Thyroid gland (tissue), 4 donors: ENCODE results near the gene MYLK3. TPM values are rescaled to one million over a fixed set of nuclear protein-coding genes. Genes with fewer than 3 reads are reported as not detected.
A peak's percentile ranks its signal among the peaks of the same experiment; 100 is the strongest.

ENCODE experiments used
- DNase-seq, 2 donors: peaks; one replicate each; pipeline ENCODE4 v3.0.0-alpha.2; 2019
- H3K27ac ChIP-seq, 3 donors: fragments of 200-600 bp; sonication (generic); 1 replicate in 2 of 3; 2 replicates in 1 of 3; pipeline ENCODE4 v1.5.1; 2016 to 2019; ENCODE audit warnings: mild to moderate bottlenecking in 1 of 3, moderate library complexity in 1 of 3
- H3K27me3 ChIP-seq: fragments of 200-600 bp; sonication (generic); one replicate; pipeline ENCODE4 v1.5.1; 2019
- H3K36me3 ChIP-seq, 2 donors: fragments of 200-600 bp; sonication (generic); one replicate each; pipeline ENCODE4 v1.5.1; 2016 to 2019
- H3K4me1 ChIP-seq, 2 donors: fragments of 200-600 bp; sonication (generic); one replicate each; pipeline ENCODE4 v1.5.1; 2017 to 2019
- H3K4me3 ChIP-seq, 3 donors: fragments of 200-600 bp; sonication (generic); replicated peaks in 1 of 3; 1 replicate in 2 of 3; 2 replicates in 1 of 3; pipeline ENCODE4 v1.5.1; 2016; ENCODE audit warnings: mild to moderate bottlenecking in 1 of 3
- H3K9me3 ChIP-seq: fragments of 200-600 bp; sonication (generic); one replicate; pipeline ENCODE4 v1.5.1; 2017
- POLR2A ChIP-seq, 2 donors: fragments of 450-650 bp; IDR thresholded peaks; one replicate each; pipeline ENCODE4 v1.6.1; 2017; ENCODE audit warnings: antibody characterized with exemption in 2 of 2, mild to moderate bottlenecking in 2 of 2, moderate library complexity in 1 of 2
- WGBS, 2 donors: methylation state at CpG; one replicate each; pipeline ENCODE4 v1.1.5; 2017; 5-methylcytosine and 5-hydroxymethylcytosine counted together
- intact Hi-C: fragments of 100-400 bp; cut with DNase I; formaldehyde crosslinking; loops from one replicate; pipeline ENCODE4 v1.15.1; 2023
- total RNA-seq, 4 donors: library from RNA; depleted of rRNA; stranded (reverse); fragments of >200 nt; gene quantifications; one replicate each; pipeline ENCODE4 v1.2.3, GENCODE V29; 2016
- TF ChIP-seq, protein P1 (sequence below), 6 experiments: fragments of 200-600 bp in 3 of 6; fragments of 450-650 bp in 3 of 6; sonication (generic) in 3 of 6; IDR thresholded peaks; one replicate each; pipeline ENCODE4 v1.5.1; 2016 to 2019; ENCODE audit warnings: antibody characterized with exemption in 6 of 6, mild to moderate bottlenecking in 2 of 6, inconsistent platforms in 1 of 6, moderate library complexity in 1 of 6

The MYLK3 gene
- total RNA-seq, 4 donors from 2014 or later, result 0.10 to 0.27 (median 0.11) TPM; not detected in 1

DNA sequence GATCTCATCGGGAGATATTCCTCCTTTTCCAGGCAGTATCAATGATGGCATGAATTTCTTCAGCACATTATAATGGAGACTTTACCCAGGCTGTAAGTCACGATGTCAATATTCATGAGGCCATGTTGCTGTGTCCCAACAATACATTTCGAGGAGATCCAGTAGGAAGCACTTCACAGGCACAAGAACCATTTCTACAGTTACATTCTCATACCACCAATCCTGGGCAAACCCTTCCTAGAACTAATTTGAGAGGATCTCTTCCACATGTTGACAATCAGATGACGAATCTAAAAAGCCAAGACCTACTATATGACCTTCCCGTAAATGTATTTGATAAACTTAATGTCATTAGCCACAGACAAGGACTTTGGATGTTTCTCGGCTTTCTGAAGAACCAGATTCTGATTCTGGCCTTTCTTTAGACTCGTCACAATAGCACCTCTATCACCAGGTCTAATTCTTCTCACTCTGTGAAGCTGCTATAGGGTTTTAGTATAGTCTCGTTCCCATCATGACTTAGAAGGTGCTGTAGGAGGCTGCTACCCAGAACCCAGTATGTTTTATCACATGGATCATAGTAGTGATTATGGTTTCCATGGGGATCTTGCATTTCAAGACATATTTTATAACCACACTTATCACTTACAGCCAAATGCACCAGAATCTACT, 42.6 kb upstream of the MYLK3 start:
- Histone ChIP-seq H3K4me1 (peaks cover 0 to 4% of the 10 kb centered on the region in 2 donors), H3K27me3 (no peaks in the 10 kb centered on the region), H3K9me3 (no peaks in the 10 kb centered on the region), H3K27ac (no peak overlapping the region), H3K4me3 (peak overlapping the region in 1 of 3 donors; percentile 48), H3K36me3 (no peaks in the 10 kb centered on the region)
- intact Hi-C loops, result no loop called here
- no peak for DNase-seq
- 91 to 92% methylated on average over 8 of the region's 8 CpGs for WGBS, 2 donors
- no peak for TF ChIP-seq POLR2A (IDR thresholded peaks at IDR 0.05)
- TF ChIP-seq, protein P1, sequence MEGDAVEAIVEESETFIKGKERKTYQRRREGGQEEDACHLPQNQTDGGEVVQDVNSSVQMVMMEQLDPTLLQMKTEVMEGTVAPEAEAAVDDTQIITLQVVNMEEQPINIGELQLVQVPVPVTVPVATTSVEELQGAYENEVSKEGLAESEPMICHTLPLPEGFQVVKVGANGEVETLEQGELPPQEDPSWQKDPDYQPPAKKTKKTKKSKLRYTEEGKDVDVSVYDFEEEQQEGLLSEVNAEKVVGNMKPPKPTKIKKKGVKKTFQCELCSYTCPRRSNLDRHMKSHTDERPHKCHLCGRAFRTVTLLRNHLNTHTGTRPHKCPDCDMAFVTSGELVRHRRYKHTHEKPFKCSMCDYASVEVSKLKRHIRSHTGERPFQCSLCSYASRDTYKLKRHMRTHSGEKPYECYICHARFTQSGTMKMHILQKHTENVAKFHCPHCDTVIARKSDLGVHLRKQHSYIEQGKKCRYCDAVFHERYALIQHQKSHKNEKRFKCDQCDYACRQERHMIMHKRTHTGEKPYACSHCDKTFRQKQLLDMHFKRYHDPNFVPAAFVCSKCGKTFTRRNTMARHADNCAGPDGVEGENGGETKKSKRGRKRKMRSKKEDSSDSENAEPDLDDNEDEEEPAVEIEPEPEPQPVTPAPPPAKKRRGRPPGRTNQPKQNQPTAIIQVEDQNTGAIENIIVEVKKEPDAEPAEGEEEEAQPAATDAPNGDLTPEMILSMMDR (IDR thresholded peaks at IDR 0.05), result no peak

DNA sequence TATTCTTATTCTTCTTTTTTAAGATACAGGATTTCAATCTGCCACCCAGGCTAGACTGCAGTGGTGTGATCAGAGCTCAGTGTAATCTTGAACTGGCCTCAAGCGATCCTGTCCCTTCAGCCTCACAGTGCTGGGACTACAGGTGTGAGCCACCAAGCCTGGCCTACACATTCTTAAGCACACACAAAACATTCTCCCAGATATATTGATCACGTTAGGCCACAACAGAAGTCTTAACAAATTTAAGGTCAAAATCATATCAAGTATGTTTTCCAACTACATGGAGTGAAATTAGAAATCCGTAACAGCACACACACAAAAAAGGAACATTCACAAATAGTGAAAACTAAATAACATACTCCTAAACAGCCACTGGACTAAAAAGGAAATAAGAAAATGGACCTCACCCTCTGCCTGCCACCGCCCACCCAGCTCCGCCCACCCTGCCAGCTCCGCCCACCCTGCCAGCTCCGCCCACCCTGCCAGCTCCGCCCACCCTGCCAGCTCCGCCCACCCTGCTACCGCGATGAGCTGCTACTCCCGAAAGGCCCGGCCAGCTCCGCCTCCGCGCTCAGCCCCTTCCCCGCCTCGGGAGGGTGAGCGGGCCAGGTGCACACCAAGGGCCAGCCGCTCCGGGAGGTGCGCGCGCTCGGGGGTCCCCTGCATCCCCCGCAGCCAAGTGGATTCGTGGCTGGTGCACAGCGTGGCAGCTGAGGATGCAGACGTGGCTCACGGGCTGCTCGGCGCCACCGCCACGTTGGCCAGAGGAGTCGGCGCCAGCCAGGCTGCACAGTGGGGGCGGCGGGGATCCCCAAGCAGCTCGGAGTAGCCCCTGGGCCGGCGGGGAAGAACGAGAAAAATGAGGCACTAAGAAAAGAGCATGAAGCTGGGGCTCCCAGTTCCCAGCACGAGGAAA, 41.6 kb upstream of the MYLK3 start:
- intact Hi-C loops, result no loop called here
- Histone ChIP-seq H3K27ac (no peak overlapping the region), H3K36me3 (no peaks in the 10 kb centered on the region), H3K9me3 (no peaks in the 10 kb centered on the region), H3K4me1 (peaks cover 0 to 4% of the 10 kb centered on the region in 2 donors), H3K4me3 (peak overlapping the region in 2 of 3 donors; percentile 20 to 48), H3K27me3 (no peaks in the 10 kb centered on the region)
- TF ChIP-seq POLR2A (IDR thresholded peaks at IDR 0.05), result no peak
- TF ChIP-seq, protein P1 (IDR thresholded peaks at IDR 0.05), result no peak
- 12 to 13% methylated on average over 22 to 29 of the region's 43 CpGs for WGBS, 2 donors
- DNase-seq, result peak; percentile 43 to 58

DNA sequence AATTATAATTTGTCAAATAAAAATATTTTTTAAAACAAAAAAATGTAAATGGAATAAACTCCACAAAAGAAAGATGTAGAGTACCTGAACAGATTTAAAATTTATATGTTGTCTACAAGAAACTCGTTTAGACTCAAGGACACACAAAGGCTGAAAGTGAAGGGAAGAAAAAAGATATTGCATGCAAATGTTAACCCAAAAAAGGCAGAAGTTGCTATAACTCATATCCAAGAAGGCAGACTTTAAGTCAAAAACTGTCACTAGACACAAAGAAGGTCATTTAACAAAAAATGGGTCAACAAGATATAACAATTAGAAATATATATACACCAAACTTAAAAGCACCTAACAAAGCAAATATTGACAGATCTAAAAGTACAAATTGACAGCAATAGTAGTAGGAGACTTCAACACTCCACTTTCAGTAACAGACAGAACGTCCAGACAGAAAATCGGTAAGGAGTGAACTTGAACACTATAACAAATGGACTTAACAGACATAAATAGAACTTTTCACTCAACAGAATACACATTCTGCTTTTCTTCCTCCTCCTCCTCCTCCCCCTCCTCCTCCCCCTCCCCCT, 40.8 kb upstream of the MYLK3 start:
- intact Hi-C loops, result no loop called here
- TF ChIP-seq, protein P1 (IDR thresholded peaks at IDR 0.05), result no peak
- no peak for TF ChIP-seq POLR2A (IDR thresholded peaks at IDR 0.05)

DNA sequence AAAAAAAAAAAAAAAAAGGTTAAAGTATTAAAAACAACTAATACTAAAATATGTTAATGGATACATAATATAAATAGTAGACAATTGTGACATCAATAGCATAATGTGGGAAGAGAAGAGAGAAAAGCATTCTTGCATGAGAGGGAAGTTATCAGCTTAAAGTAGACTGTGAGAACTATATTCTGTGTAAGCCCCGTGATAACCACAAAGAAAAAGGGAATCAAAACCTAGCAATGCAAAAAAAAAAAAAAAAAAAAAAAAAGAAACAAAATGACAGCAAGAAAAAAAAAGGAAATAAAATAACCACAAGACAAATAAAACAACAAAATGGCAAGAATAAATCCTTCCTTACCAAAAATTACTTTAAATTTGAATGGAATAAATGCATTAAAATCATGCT, 39.8 kb upstream of the MYLK3 start:
- no peak overlapping the region for H3K4me3 ChIP-seq
- intact Hi-C loops, result no loop called here
- H3K4me1 ChIP-seq, result peaks cover 0 to 4% of the 10 kb centered on the region in 2 donors
- TF ChIP-seq POLR2A (IDR thresholded peaks at IDR 0.05), result no peak
- TF ChIP-seq, protein P1 (IDR thresholded peaks at IDR 0.05), result no peak
- no peaks in the 10 kb centered on the region for H3K27me3 ChIP-seq
- no peak for DNase-seq
- H3K9me3 ChIP-seq, result no peaks in the 10 kb centered on the region
- H3K27ac ChIP-seq, result no peak overlapping the region
- H3K36me3 ChIP-seq, result no peaks in the 10 kb centered on the region
- 76 to 97% methylated on average over 1 of the region's 1 CpG for WGBS, 2 donors

More for the DNA sequence above, 40.8 kb upstream of the MYLK3 start:
- no peaks in the 10 kb centered on the region for H3K27me3 ChIP-seq
- no peak overlapping the region for H3K27ac ChIP-seq
- peaks cover 0 to 4% of the 10 kb centered on the region in 2 donors for H3K4me1 ChIP-seq
- no peaks in the 10 kb centered on the region for H3K36me3 ChIP-seq
- 81 to 85% methylated on average over 3 of the region's 3 CpGs for WGBS, 2 donors
- no peak for DNase-seq
- no peak overlapping the region for H3K4me3 ChIP-seq
- H3K9me3 ChIP-seq, result no peaks in the 10 kb centered on the region
